ENCODE measurements around the gene RNPEP.

Gene RNPEP

DNA sequence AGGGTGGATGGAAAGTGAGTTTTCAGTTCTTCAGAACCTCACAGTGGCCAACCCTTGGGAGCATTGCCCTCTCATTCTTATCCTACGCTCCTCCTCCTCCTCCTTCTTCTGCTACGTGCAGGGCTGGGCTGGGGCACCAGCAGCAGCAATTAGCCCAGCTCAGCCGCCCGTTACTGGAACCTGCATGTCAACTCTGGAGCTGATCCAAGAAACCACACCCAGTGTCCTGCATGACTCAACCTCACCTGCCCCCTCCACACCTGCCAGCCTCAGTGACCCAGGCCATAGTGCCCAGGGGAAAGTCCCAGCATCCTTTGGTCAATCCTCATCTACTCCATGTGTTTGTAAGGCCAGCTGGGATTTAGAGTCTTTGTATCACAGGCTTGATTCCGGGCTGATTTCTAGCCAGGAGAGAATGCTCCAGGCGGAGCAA is 40.6 kb downstream of the RNPEP start:
- Mint-ChIP-seq H3K4me1 (ENCODE audit: low read depth) (no peaks in the 10 kb centered on the region), H3K27ac (no peak overlapping the region), H3K36me3 (ENCODE audit: low read depth) (no peaks in the 10 kb centered on the region), H3K4me3 (no peak overlapping the region), H3K27me3 (ENCODE audit: low read depth) (peaks cover 7% of the 10 kb centered on the region), H3K9me3 (no peaks in the 10 kb centered on the region)
- DNase-seq (ENCODE audit: low spot score): no peak

GRCh38 chr1:202029171-202029665 is 46.8 kb downstream of the RNPEP start:
- Mint-ChIP-seq H3K27me3 (ENCODE audit: low read depth) (peaks cover 3% of the 10 kb centered on the region), H3K4me1 (ENCODE audit: low read depth) (no peaks in the 10 kb centered on the region), H3K9me3 (no peaks in the 10 kb centered on the region), H3K27ac (no peak overlapping the region), H3K4me3 (no peak overlapping the region), H3K36me3 (ENCODE audit: low read depth) (no peaks in the 10 kb centered on the region)
- no peak for DNase-seq (ENCODE audit: low spot score)

GRCh38 chr1:202029727-202030126 is 47.3 kb downstream of the RNPEP start:
- Mint-ChIP-seq H3K4me3 (no peak overlapping the region), H3K9me3 (no peaks in the 10 kb centered on the region), H3K4me1 (ENCODE audit: low read depth) (no peaks in the 10 kb centered on the region), H3K27ac (no peak overlapping the region), H3K36me3 (ENCODE audit: low read depth) (no peaks in the 10 kb centered on the region), H3K27me3 (ENCODE audit: low read depth) (peaks cover 3% of the 10 kb centered on the region)
- no peak for DNase-seq (ENCODE audit: low spot score)

DNA sequence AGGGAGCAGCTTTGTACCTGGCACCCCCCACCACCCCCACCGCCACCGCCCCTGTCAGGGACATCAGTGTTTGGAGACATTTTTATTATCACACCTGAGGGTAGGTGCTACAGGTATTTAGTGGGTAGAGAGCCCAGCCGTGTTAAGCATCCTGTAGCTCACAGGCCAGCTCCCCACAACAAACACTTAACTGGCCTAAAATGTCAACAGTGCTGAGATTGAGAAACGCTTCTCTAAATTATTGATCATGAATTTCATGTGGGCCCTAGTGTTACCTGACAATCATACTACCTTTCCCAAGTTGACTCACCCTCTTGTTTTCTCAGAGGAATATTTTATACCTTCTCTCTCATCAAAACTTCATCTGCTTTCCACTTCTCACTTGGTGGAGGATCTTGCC is 49.3 kb downstream of the RNPEP start:
- peaks cover 3% of the 10 kb centered on the region for H3K27me3 Mint-ChIP-seq (ENCODE audit: low read depth)

DNA sequence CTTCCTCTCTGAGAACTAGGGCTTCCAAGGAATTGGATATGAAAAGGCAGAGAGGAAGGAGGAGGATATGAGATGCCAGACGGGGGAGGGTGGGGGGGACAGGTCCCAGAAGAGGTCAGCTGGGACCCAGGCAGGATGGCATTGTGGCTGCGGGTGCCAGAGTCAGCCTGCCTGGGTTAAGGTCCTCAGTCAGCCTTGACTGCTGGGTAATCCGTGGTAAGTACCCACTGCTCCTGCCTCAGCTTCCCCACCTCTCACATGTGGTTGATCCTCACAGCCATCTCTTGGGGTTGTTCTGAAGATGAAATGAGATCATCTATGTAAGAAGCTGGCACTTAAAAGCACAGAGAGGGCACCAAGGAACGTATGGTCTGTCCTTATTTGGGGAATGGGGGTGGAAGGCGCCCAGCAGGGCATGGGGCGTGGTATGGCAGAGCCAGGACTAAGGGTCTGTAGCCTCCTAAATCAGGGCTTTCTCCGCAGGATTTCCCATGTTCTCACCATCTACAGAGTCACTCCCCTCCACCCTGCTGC is 51.8 kb downstream of the RNPEP start:
- no peak overlapping the region for H3K4me3 Mint-ChIP-seq
- no peak for DNase-seq (ENCODE audit: low spot score)
- H3K27me3 Mint-ChIP-seq (ENCODE audit: low read depth): peaks cover 5% of the 10 kb centered on the region
- H3K27ac Mint-ChIP-seq: no peak overlapping the region
- H3K36me3 Mint-ChIP-seq (ENCODE audit: low read depth): no peaks in the 10 kb centered on the region
- H3K9me3 Mint-ChIP-seq: no peaks in the 10 kb centered on the region
- no peaks in the 10 kb centered on the region for H3K4me1 Mint-ChIP-seq (ENCODE audit: low read depth)

More for the DNA sequence above, 49.3 kb downstream of the RNPEP start:
- no peak overlapping the region for H3K27ac Mint-ChIP-seq
- H3K36me3 Mint-ChIP-seq (ENCODE audit: low read depth): no peaks in the 10 kb centered on the region
- DNase-seq (ENCODE audit: low spot score): no peak
- no peak overlapping the region for H3K4me3 Mint-ChIP-seq
- H3K4me1 Mint-ChIP-seq (ENCODE audit: low read depth): no peaks in the 10 kb centered on the region
- no peaks in the 10 kb centered on the region for H3K9me3 Mint-ChIP-seq

GRCh38 chr1:202034683-202035462 is 52.4 kb downstream of the RNPEP start:
- H3K4me1 Mint-ChIP-seq (ENCODE audit: low read depth): no peaks in the 10 kb centered on the region
- no peak overlapping the region for H3K27ac Mint-ChIP-seq
- no peaks in the 10 kb centered on the region for H3K36me3 Mint-ChIP-seq (ENCODE audit: low read depth)
- H3K27me3 Mint-ChIP-seq (ENCODE audit: low read depth): peaks cover 5% of the 10 kb centered on the region
- DNase-seq (ENCODE audit: low spot score): no peak
- H3K9me3 Mint-ChIP-seq: no peaks in the 10 kb centered on the region
- H3K4me3 Mint-ChIP-seq: no peak overlapping the region

DNA sequence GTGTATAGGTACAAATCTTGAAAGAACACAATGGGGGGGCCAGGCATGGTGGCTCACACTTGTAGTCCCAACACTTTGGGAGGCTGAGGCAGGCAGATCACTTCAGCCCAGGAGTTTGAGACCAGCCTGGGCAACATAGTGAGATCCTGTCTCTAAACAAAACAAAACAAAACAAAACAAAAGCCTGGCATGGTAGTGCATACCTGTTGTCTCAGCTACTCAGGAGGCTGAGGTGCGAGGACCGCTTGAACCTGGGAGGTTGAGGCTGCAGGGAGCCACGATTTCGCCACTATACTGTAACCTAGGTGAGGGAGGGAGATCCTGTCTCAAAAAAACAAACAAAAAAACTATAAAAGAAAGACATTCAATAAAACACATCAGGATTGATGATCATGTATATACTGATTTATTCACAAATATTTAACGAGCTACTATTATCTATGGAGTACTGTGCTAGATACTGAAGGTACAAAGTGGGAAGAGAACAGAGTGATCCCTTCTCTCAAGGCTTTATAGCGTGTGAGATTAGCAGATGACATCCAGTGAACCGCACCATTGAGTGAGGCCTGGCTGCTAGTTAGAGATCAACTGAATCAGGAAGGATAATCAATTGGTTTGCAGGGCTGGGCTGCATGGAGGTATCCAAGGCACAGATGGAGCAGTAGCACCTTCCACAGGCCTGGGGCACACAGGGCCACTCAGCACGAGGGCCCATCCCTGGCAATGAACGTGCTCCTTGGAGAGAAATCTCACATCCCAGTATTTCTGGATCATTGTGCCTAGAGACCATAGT is 54.3 kb downstream of the RNPEP start:
- H3K4me3 Mint-ChIP-seq: no peak overlapping the region
- H3K9me3 Mint-ChIP-seq: no peaks in the 10 kb centered on the region
- H3K27ac Mint-ChIP-seq: no peak overlapping the region
- no peak for DNase-seq (ENCODE audit: low spot score)
- H3K4me1 Mint-ChIP-seq (ENCODE audit: low read depth): no peaks in the 10 kb centered on the region
- H3K36me3 Mint-ChIP-seq (ENCODE audit: low read depth): no peaks in the 10 kb centered on the region
- H3K27me3 Mint-ChIP-seq (ENCODE audit: low read depth): peaks cover 5% of the 10 kb centered on the region

DNA sequence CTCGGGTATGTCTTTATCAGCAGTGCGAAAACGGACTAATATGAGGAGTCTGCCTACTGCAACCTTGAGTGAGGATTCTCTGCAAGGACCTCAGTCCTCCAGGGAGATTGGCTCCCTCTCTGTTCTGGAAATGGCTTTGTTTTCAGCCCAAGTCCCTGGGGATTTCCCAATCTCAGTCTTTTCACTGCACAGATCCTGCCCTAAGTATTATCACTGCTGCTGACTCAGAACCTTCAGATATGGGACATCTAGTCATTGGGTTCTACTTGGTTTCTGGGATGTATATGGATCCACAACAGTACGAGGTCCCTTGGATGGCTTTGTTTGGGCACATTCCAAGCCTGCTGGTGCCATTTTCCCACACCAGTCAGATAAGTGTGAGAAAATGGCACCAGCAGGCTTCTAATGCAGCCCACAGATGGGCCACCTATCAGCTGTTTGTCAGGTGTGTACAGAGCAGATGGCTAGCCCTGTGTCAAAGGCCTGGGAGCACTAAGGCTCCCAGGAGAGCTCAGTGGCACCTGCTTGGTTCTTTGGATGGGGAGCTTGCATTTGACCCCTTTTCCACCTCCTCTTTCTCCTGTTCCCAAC is 55.4 kb downstream of the RNPEP start:
- no peaks in the 10 kb centered on the region for H3K9me3 Mint-ChIP-seq
- no peak overlapping the region for H3K4me3 Mint-ChIP-seq
- no peak for DNase-seq (ENCODE audit: low spot score)
- H3K36me3 Mint-ChIP-seq (ENCODE audit: low read depth): no peaks in the 10 kb centered on the region
- peaks cover 5% of the 10 kb centered on the region for H3K27me3 Mint-ChIP-seq (ENCODE audit: low read depth)
- no peaks in the 10 kb centered on the region for H3K4me1 Mint-ChIP-seq (ENCODE audit: low read depth)
- no peak overlapping the region for H3K27ac Mint-ChIP-seq

- peaks cover 3% of the 10 kb centered on the region for H3K27me3 Mint-ChIP-seq (ENCODE audit: low read depth)
- DNase-seq (ENCODE audit: low spot score): no peak
- no peak overlapping the region for H3K4me3 Mint-ChIP-seq
- H3K4me1 Mint-ChIP-seq (ENCODE audit: low read depth): no peaks in the 10 kb centered on the region
- no peaks in the 10 kb centered on the region for H3K36me3 Mint-ChIP-seq (ENCODE audit: low read depth)
- H3K9me3 Mint-ChIP-seq: no peaks in the 10 kb centered on the region
- H3K27ac Mint-ChIP-seq: no peak overlapping the region
Observed at GRCh38 chr1:202038688-202039346, 56.4 kb downstream of the RNPEP start.

DNA sequence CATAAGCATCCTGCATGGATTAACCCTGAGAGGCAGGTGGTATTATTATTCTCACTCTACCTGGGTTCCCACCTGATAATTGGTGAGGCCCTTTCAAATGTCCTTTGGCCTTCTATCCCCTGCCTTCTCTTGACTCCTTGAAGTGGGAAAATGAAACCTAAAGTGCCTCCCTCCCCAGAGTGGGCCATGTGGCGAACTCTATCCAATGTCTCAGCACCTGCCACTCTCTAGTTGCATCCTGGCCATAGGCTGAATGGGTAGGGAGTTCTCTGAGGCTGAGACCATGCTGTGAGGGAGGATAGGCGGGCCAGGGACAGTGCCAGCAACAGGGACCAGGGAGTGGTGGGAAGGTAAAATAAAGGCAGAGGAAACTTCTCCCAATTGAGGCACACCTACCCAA is 63.3 kb downstream of the RNPEP start:
- Mint-ChIP-seq H3K27ac (no peak overlapping the region), H3K4me3 (no peak overlapping the region), H3K9me3 (no peaks in the 10 kb centered on the region), H3K27me3 (ENCODE audit: low read depth) (peaks cover 4% of the 10 kb centered on the region), H3K36me3 (ENCODE audit: low read depth) (no peaks in the 10 kb centered on the region), H3K4me1 (ENCODE audit: low read depth) (no peaks in the 10 kb centered on the region)
- no peak for DNase-seq (ENCODE audit: low spot score)

GRCh38 chr1:202046227-202046626 is 63.8 kb downstream of the RNPEP start:
- no peak for DNase-seq (ENCODE audit: low spot score)
- Mint-ChIP-seq H3K27me3 (ENCODE audit: low read depth) (peaks cover 4% of the 10 kb centered on the region), H3K36me3 (ENCODE audit: low read depth) (no peaks in the 10 kb centered on the region), H3K27ac (no peak overlapping the region), H3K4me1 (ENCODE audit: low read depth) (no peaks in the 10 kb centered on the region), H3K4me3 (no peak overlapping the region), H3K9me3 (no peaks in the 10 kb centered on the region)

- no peak for DNase-seq (ENCODE audit: low spot score)
- Mint-ChIP-seq H3K9me3 (no peaks in the 10 kb centered on the region), H3K4me3 (no peak overlapping the region), H3K4me1 (ENCODE audit: low read depth) (no peaks in the 10 kb centered on the region), H3K27ac (no peak overlapping the region), H3K27me3 (ENCODE audit: low read depth) (peaks cover 4% of the 10 kb centered on the region), H3K36me3 (ENCODE audit: low read depth) (no peaks in the 10 kb centered on the region)
Observed at GRCh38 chr1:202046748-202047708, 64.6 kb downstream of the RNPEP start.

GRCh38 chr1:202047977-202048376 is 65.5 kb downstream of the RNPEP start:
- no peak overlapping the region for H3K4me3 Mint-ChIP-seq
- DNase-seq (ENCODE audit: low spot score): no peak
- no peaks in the 10 kb centered on the region for H3K4me1 Mint-ChIP-seq (ENCODE audit: low read depth)
- no peak overlapping the region for H3K27ac Mint-ChIP-seq
- no peaks in the 10 kb centered on the region for H3K36me3 Mint-ChIP-seq (ENCODE audit: low read depth)
- no peaks in the 10 kb centered on the region for H3K9me3 Mint-ChIP-seq
- H3K27me3 Mint-ChIP-seq (ENCODE audit: low read depth): peaks cover 4% of the 10 kb centered on the region

Measured in T-helper 2 cell treated with Interferon-gamma antibody and Interleukin-4, amounts not matched to agents 5 μg/mL and 100 μg/mL, for 36 hours (primary cell).